Osteoblast (primary cell): Measurements from ENCODE around the gene SNTG2. TPM values are rescaled to one million over a fixed set of nuclear protein-coding genes. Genes with fewer than 3 reads are reported as not detected.

Experiments
- DNase-seq: peaks from one replicate; pipeline ENCODE4 v3.0.0; 2011; ENCODE audit warnings: low spot score, mixed read lengths; ENCODE audit not compliant: insufficient read length; ENCODE audit errors: missing footprints
- H2AFZ ChIP-seq: 2 replicates; pipeline ENCODE4 v1.6.0; 2011; ENCODE audit warnings: mild to moderate bottlenecking, low read length
- H3K27ac ChIP-seq: 2 replicates; pipeline ENCODE4 v1.5.1; 2011; ENCODE audit warnings: mild to moderate bottlenecking, low read depth, low read length, moderate library complexity
- H3K27me3 ChIP-seq: 2 replicates; pipeline ENCODE4 v1.6.0; 2012; ENCODE audit warnings: mild to moderate bottlenecking, control low read depth, inconsistent platforms, low read length, moderate library complexity; ENCODE audit not compliant: insufficient read depth
- H3K36me3 ChIP-seq: 2 replicates; pipeline ENCODE4 v1.5.1; 2011; ENCODE audit warnings: mild to moderate bottlenecking, low read length, control low read depth, moderate library complexity; ENCODE audit not compliant: insufficient read depth
- H3K4me1 ChIP-seq: 2 replicates; pipeline ENCODE4 v1.5.1; 2011; ENCODE audit warnings: mild to moderate bottlenecking, low read length, control low read depth, moderate library complexity; ENCODE audit not compliant: insufficient read depth
- H3K4me2 ChIP-seq: 2 replicates; pipeline ENCODE4 v1.6.0; 2011; ENCODE audit warnings: mild to moderate bottlenecking, low read length; ENCODE audit not compliant: insufficient read depth
- H3K4me3 ChIP-seq: fragments of 200-600 bp; sonication (generic); 3 replicates; pipeline ENCODE4 v1.5.1; 2012; ENCODE audit warnings: mild to moderate bottlenecking, low read length, inconsistent platforms; ENCODE audit not compliant: insufficient read depth
- H3K79me2 ChIP-seq: 2 replicates; pipeline ENCODE4 v1.6.0; 2012; ENCODE audit warnings: mild to moderate bottlenecking, low read length, control low read depth, inconsistent platforms; ENCODE audit not compliant: insufficient read depth
- H3K9me3 ChIP-seq: 2 replicates; pipeline ENCODE4 v1.5.1; 2011; ENCODE audit warnings: low read depth, low read length, control low read depth
- H4K20me1 ChIP-seq: 2 replicates; pipeline ENCODE4 v1.6.0; 2012; ENCODE audit warnings: mild to moderate bottlenecking, low read length, control low read depth; ENCODE audit not compliant: insufficient read depth
- total RNA-seq: library from RNA; depleted of rRNA; stranded (reverse); fragments of >200 nt; gene quantifications from 2 replicates; pipeline ENCODE4 v1.2.3, GENCODE V29; 2012
- TF ChIP-seq, protein P1 (sequence below): IDR thresholded peaks from 2 replicates; pipeline ENCODE4 v1.5.1; 2011; ENCODE audit warnings: mild to moderate bottlenecking, low read depth, low read length, moderate library complexity; ENCODE audit errors: extremely low read depth

SNTG2 gene
- total RNA-seq, 1 donor = 1.4 TPM

DNA sequence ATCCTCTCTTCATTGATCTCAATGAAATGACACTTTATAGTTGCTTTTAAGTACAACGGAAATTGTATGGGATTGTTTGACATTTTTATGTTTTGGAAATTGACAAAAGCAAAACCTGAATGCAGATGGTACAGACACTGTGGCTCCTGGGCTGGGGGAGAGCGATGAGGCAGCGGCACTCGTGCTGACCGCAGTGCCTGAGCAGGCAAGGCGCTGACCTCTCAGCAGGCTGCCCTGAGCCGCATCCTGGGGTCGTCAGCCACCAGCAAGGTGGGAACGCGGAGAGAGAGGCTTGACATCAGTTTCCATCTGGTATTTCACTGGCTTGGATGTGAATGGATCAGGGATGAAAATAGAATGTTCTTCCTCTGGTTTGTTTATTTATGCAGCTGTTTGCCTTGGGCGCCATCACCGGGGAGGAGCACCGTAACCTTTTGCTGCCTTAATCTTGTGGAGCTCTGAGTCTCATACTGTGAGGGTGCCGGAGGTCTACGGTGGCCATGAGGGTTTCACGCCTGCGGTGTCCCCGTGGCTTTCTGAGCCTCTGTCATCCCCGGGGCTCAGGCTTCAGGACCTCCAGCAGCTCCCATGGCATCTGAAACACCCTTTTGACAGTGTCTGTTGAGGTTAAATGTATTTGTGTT lies 367.8 kb downstream of the SNTG2 start:
- Histone ChIP-seq H3K9me3 (peaks cover 1% of the 10 kb centered on the region), H3K36me3 (no peaks in the 10 kb centered on the region), H3K4me1 (no peaks in the 10 kb centered on the region), H3K27ac (no peak overlapping the region), H3K4me3 (no peak overlapping the region), H2AFZ (no peak overlapping the region), H3K27me3 (no peaks in the 10 kb centered on the region), H3K4me2 (no peak overlapping the region), H3K79me2 (no peaks in the 10 kb centered on the region), H4K20me1 (no peaks in the 10 kb centered on the region)
- no peak for DNase-seq
- TF ChIP-seq, protein P1, sequence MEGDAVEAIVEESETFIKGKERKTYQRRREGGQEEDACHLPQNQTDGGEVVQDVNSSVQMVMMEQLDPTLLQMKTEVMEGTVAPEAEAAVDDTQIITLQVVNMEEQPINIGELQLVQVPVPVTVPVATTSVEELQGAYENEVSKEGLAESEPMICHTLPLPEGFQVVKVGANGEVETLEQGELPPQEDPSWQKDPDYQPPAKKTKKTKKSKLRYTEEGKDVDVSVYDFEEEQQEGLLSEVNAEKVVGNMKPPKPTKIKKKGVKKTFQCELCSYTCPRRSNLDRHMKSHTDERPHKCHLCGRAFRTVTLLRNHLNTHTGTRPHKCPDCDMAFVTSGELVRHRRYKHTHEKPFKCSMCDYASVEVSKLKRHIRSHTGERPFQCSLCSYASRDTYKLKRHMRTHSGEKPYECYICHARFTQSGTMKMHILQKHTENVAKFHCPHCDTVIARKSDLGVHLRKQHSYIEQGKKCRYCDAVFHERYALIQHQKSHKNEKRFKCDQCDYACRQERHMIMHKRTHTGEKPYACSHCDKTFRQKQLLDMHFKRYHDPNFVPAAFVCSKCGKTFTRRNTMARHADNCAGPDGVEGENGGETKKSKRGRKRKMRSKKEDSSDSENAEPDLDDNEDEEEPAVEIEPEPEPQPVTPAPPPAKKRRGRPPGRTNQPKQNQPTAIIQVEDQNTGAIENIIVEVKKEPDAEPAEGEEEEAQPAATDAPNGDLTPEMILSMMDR = no peak

DNA sequence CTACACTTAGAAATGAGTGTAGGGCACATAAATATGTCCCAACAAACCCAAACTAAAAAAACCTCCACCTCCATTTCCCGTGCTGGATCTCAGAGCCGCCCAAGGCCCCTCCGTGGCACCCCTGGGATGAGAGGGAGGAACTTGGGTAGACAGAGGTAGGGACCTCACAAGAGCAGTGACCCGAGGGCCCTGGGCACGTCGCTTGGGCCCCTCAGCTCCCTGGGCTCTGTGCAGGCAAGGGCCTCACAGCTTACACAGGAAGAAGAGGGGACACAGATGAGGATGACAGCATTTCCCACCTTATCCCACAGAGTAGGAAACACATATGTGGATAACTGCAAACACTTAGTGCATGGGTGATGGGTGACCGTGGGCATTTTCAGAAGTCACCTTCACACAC lies 368.7 kb downstream of the SNTG2 start:
- peaks cover 1% of the 10 kb centered on the region for H3K9me3 ChIP-seq
- H3K27ac ChIP-seq = no peak overlapping the region
- H3K4me1 ChIP-seq = no peaks in the 10 kb centered on the region
- H3K4me2 ChIP-seq = no peak overlapping the region
- H3K36me3 ChIP-seq = no peaks in the 10 kb centered on the region
- H3K79me2 ChIP-seq = no peaks in the 10 kb centered on the region
- TF ChIP-seq, protein P1 = no peak
- DNase-seq = no peak
- H3K4me3 ChIP-seq = no peak overlapping the region
- no peaks in the 10 kb centered on the region for H3K27me3 ChIP-seq
- H2AFZ ChIP-seq = no peak overlapping the region
- no peaks in the 10 kb centered on the region for H4K20me1 ChIP-seq

DNA sequence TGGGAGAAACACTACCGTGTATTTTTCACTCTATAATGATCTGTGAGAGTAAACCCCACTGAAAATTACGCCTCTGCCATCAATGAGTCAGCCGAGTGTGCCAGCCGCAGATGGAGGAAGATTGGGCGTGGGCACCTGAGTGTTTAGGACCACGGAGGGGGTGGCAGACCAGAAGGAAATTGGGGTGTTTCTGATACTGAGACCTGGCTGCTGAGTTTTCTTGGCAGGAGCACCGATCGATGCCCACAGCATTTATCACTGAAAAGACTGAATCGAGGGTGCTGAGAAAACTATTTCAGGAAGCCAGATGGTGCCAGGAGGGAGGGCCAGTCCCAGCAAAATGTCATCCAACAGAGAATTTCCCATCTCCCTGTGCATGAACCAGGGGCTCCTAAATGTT lies 370.7 kb downstream of the SNTG2 start:
- H3K27ac ChIP-seq = no peak overlapping the region
- no peaks in the 10 kb centered on the region for H3K4me1 ChIP-seq
- H3K4me2 ChIP-seq = no peak overlapping the region
- no peaks in the 10 kb centered on the region for H3K9me3 ChIP-seq
- H4K20me1 ChIP-seq = no peaks in the 10 kb centered on the region
- no peaks in the 10 kb centered on the region for H3K36me3 ChIP-seq
- DNase-seq = no peak
- no peak overlapping the region for H2AFZ ChIP-seq
- TF ChIP-seq, protein P1 = no peak
- no peak overlapping the region for H3K4me3 ChIP-seq
- no peaks in the 10 kb centered on the region for H3K27me3 ChIP-seq
- H3K79me2 ChIP-seq = no peaks in the 10 kb centered on the region

DNA sequence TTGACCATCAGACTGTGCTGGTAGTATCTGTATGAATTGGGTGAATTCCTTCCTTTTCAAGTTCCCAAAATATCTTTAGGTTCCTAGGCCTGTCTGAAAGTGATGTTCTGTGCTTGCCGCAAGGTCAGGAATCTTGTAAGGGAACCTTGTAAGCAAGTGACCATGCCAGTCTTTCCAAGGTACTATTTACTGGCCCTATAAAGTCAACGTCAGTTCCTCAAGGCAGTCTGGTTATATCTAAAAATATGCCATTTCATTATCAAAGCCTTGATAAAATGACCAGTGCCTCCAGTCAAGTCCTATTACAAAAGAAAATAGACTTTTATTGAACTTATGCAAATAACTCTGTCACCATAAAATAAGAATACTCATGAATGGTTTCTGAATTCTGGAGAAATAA lies 374.2 kb downstream of the SNTG2 start:
- TF ChIP-seq, protein P1 = no peak
- Histone ChIP-seq H3K36me3 (no peaks in the 10 kb centered on the region), H3K4me2 (no peak overlapping the region), H3K27ac (no peak overlapping the region), H3K4me1 (no peaks in the 10 kb centered on the region), H4K20me1 (no peaks in the 10 kb centered on the region), H3K79me2 (no peaks in the 10 kb centered on the region), H3K9me3 (no peaks in the 10 kb centered on the region), H2AFZ (no peak overlapping the region), H3K27me3 (no peaks in the 10 kb centered on the region), H3K4me3 (no peak overlapping the region)
- DNase-seq = no peak
